DND-41 (cell line): ENCODE data around the gene SLC2A4RG.
A peak's percentile ranks its signal among the peaks of the same experiment; 100 is the strongest.

ENCODE experiments used
- ATAC-seq: fragments of 200-7000 bp; cut with Tn5 transposase; 3 replicates; pipeline ENCODE4 v1.9.1; 2021; ENCODE audit warnings: low read depth; ENCODE audit not compliant: insufficient read depth
- DNase-seq: peaks from one replicate; pipeline ENCODE4 v3.0.0-alpha.2; 2020
- H2AFZ ChIP-seq: 2 replicates; pipeline ENCODE4 v1.6.0; 2012; ENCODE audit warnings: low read depth, low read length
- H3K27ac ChIP-seq: 2 replicates; pipeline ENCODE4 v1.5.1; 2012; ENCODE audit warnings: low read length, inconsistent platforms
- H3K27me3 ChIP-seq: fragments of 200-600 bp; sonication (generic); 2 replicates; pipeline ENCODE4 v1.6.0; 2012; ENCODE audit warnings: low read length, mild to moderate bottlenecking, inconsistent platforms; ENCODE audit not compliant: insufficient read depth, poor library complexity
- H3K36me3 ChIP-seq: 2 replicates; pipeline ENCODE4 v1.5.1; 2012; ENCODE audit warnings: low read length, inconsistent platforms; ENCODE audit not compliant: insufficient read depth
- H3K4me1 ChIP-seq: 2 replicates; pipeline ENCODE4 v1.5.1; 2012; ENCODE audit warnings: mild to moderate bottlenecking, low read length; ENCODE audit not compliant: insufficient read depth
- H3K4me2 ChIP-seq: 2 replicates; pipeline ENCODE4 v1.6.0; 2012; ENCODE audit warnings: mild to moderate bottlenecking, moderate library complexity, low read length, inconsistent platforms; ENCODE audit not compliant: insufficient read depth
- H3K4me3 ChIP-seq, 2 experiments: fragments of 200-600 bp in 1 of 2; shearing (Covaris generic) in 1 of 2; 2 replicates each; pipeline ENCODE4 v1.5.1; 2012 to 2016; ENCODE audit warnings: inconsistent platforms in 2 of 2, low read length in 2 of 2, mild to moderate bottlenecking in 2 of 2, low read depth in 1 of 2, moderate library complexity in 1 of 2
- H3K79me2 ChIP-seq: 2 replicates; pipeline ENCODE4 v1.6.0; 2012; ENCODE audit warnings: low read length, inconsistent platforms; ENCODE audit not compliant: insufficient read depth
- H3K9ac ChIP-seq: 2 replicates; pipeline ENCODE4 v1.6.0; 2012; ENCODE audit warnings: low read depth, mild to moderate bottlenecking, inconsistent platforms, low read length, moderate library complexity
- H3K9me3 ChIP-seq: 2 replicates; pipeline ENCODE4 v1.5.1; 2012; ENCODE audit warnings: low read length, moderate library complexity, mild to moderate bottlenecking, inconsistent platforms; ENCODE audit not compliant: insufficient read depth, severe bottlenecking
- H4K20me1 ChIP-seq: 2 replicates; pipeline ENCODE4 v1.6.0; 2012; ENCODE audit warnings: low read length; ENCODE audit not compliant: insufficient read depth
- EZH2 ChIP-seq: IDR thresholded peaks from 3 replicates; pipeline ENCODE4 v1.6.1; 2012; ENCODE audit warnings: borderline replicate concordance, low read depth, mild to moderate bottlenecking, moderate library complexity, low read length, inconsistent platforms; ENCODE audit not compliant: severe bottlenecking
- TF ChIP-seq, protein P1 (sequence below): IDR thresholded peaks from 2 replicates; pipeline ENCODE4 v1.5.1; 2012; ENCODE audit warnings: borderline replicate concordance, low read length, moderate library complexity, mild to moderate bottlenecking; ENCODE audit not compliant: poor library complexity, severe bottlenecking; ENCODE audit errors: extremely low read depth

Gene SLC2A4RG

DNA sequence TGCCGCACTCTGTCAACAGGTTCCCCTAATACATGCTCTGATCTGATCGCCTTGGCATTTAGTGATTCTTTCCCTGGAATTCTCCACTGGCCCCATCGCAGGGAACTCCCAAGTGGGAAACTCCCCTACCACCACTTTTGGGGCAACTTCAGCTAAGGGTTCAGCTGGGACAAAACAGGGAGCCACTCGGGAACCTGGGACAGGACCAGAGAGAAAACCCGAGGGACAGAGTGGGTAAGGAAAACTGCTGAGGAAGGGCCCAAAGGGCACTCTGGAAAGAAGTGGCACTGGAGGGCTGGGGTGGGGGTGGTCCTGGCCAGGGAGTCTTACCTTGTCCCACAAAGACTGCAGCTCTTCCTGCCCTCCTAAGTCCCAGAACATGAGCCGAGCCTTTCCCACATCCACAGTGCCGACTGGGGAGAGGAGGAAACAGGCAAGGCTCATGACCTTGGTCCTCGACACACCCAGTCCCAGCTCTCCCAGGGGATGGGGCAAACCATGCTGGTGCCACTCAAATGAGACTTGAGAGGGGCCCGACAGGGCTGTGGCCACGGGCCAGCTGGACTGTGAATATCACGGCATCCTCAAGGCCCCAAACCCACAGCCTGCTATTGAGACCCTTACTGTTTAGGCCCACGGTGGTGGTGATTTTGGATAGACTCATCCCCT is 33.4 kb upstream of the SLC2A4RG start:
- peaks cover 65% of the 10 kb centered on the region for H3K79me2 ChIP-seq
- peak overlapping the region; percentile 59 to 84; a peak in 3 of 4 replicates for H3K4me3 ChIP-seq
- H3K4me2 ChIP-seq = peak overlapping the region; percentile 97
- peaks cover 45% of the 10 kb centered on the region for H3K4me1 ChIP-seq
- TF ChIP-seq, protein P1, sequence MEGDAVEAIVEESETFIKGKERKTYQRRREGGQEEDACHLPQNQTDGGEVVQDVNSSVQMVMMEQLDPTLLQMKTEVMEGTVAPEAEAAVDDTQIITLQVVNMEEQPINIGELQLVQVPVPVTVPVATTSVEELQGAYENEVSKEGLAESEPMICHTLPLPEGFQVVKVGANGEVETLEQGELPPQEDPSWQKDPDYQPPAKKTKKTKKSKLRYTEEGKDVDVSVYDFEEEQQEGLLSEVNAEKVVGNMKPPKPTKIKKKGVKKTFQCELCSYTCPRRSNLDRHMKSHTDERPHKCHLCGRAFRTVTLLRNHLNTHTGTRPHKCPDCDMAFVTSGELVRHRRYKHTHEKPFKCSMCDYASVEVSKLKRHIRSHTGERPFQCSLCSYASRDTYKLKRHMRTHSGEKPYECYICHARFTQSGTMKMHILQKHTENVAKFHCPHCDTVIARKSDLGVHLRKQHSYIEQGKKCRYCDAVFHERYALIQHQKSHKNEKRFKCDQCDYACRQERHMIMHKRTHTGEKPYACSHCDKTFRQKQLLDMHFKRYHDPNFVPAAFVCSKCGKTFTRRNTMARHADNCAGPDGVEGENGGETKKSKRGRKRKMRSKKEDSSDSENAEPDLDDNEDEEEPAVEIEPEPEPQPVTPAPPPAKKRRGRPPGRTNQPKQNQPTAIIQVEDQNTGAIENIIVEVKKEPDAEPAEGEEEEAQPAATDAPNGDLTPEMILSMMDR = no peak
- TF ChIP-seq EZH2 = no peak
- ATAC-seq = no peak
- no peak for DNase-seq
- H3K27me3 ChIP-seq = no peaks in the 10 kb centered on the region
- no peak overlapping the region for H2AFZ ChIP-seq
- H3K27ac ChIP-seq = peak overlapping the region; percentile 89
- peak overlapping the region; percentile 81 for H3K9ac ChIP-seq
- H4K20me1 ChIP-seq = peaks cover 67% of the 10 kb centered on the region
- no peaks in the 10 kb centered on the region for H3K9me3 ChIP-seq
- H3K36me3 ChIP-seq = peaks cover 76% of the 10 kb centered on the region

DNA sequence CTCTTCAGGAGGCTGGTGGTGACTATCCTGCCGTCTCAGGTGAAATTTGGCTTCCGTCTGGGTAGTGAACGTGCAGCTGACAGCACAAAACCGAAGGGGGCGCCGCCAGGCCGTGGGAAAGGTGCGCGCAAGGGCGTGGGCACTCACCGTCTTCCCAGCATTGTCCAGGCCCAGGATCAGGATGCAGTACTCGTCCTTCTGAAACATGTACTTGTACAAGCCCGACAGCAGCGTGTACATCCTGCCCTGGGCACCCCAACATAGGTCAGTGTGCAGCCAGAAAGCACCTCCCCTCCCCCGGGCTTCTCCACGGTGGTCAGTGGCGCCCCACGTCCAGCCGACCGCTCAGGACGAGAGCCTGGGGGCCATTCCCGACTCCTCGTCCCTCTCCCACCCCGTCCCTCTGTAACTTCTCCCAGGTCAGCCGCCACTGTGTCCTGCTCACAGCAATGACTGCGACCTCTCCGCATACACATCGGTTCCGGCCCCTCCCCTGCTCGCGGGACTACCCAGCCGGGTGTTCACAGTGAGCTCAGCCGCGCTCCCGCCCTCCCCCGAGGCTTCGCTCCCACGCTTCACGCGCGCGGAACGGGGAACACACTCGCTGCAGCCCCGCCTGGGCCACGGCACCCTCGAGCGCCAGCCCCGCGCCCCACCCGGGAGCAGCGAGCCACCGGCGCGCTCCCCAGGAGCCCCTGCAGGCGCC is 32.6 kb upstream of the SLC2A4RG start:
- peaks cover 48% of the 10 kb centered on the region for H3K4me1 ChIP-seq
- H3K9ac ChIP-seq = peak overlapping the region; percentile 81
- H4K20me1 ChIP-seq = peaks cover 66% of the 10 kb centered on the region
- H3K4me2 ChIP-seq = peak overlapping the region; percentile 97
- TF ChIP-seq EZH2 = no peak
- TF ChIP-seq, protein P1 = peak; percentile 62
- H2AFZ ChIP-seq = peak overlapping the region; percentile 77
- H3K36me3 ChIP-seq = peaks cover 85% of the 10 kb centered on the region
- no peaks in the 10 kb centered on the region for H3K27me3 ChIP-seq
- H3K79me2 ChIP-seq = peaks cover 73% of the 10 kb centered on the region
- DNase-seq = peak; percentile 60
- peak; percentile 58 for ATAC-seq
- H3K4me3 ChIP-seq = peak overlapping the region; percentile 59 to 84
- H3K27ac ChIP-seq = peak overlapping the region; percentile 89
- no peaks in the 10 kb centered on the region for H3K9me3 ChIP-seq

DNA sequence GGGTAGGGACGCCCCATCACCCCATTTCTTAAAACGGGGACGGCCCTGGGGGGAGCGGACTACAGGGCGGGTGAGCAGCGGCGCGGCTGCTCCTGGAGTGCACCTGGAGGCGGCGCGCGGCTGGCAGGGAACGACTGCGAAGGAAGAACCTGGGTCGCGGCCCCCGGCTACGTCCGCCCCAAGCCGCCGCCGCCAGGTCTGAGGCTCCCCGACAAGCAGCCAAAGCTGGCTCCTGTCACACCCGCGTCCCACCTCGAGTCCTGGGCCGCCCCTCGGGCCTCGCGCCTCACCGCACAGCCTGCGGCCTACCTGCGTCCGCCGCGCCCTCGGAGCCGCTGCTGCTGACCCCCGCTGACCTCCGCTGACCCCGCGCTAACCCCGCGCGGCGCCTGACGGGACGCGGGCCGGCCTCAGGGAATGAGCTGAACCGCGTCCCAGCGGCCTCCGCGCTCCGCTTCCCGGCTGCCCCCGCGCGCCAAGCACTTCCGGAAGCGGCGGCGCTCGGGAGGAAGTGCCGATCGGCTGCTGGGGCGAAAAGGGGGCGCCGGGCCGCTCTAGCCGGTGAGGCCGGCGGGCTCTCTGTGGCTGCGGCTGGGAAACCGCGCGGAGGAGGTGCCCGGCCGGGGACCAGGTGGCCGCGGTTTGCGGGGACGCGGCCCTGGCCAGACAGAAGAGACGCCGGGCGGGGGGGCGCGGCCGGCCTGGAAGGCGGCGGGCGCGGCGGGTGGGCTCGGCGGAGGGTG is 31.8 kb upstream of the SLC2A4RG start, which contains the start of the genes ARFRP1 and ZGPAT:
ARFRP1 (minus strand) TSS at position 419 of the 743 bp plus-strand sequence. CDS start 885 bp downstream, outside the sequence.
ZGPAT (plus strand) TSS at position 482 of the 743 bp plus-strand sequence. CDS start 542 bp downstream, outside the sequence.
- Histone ChIP-seq H3K79me2 (peaks cover 80% of the 10 kb centered on the region), H3K9ac (peak within 1 kb of the TSS; percentile 81), H3K9me3 (no peaks in the 10 kb centered on the region), H2AFZ (peak within 1 kb of the TSS; percentile 77), H3K4me1 (peaks cover 48% of the 10 kb centered on the region), H4K20me1 (peaks cover 58% of the 10 kb centered on the region), H3K4me2 (peak within 1 kb of the TSS; percentile 97), H3K27ac (peak within 1 kb of the TSS; percentile 89), H3K27me3 (no peaks in the 10 kb centered on the region), H3K36me3 (peaks cover 86% of the 10 kb centered on the region), H3K4me3 (peak within 1 kb of the TSS; percentile 59 to 84)
- no peak for TF ChIP-seq EZH2
- TF ChIP-seq, protein P1 = no peak
- peak; percentile 91 for DNase-seq
- ATAC-seq = peak; percentile 90
